ENCODE results near the gene EXT2.

- TF ChIP-seq POLR2A (IDR thresholded peaks at IDR 0.05): no peak
- TF ChIP-seq, protein P1, sequence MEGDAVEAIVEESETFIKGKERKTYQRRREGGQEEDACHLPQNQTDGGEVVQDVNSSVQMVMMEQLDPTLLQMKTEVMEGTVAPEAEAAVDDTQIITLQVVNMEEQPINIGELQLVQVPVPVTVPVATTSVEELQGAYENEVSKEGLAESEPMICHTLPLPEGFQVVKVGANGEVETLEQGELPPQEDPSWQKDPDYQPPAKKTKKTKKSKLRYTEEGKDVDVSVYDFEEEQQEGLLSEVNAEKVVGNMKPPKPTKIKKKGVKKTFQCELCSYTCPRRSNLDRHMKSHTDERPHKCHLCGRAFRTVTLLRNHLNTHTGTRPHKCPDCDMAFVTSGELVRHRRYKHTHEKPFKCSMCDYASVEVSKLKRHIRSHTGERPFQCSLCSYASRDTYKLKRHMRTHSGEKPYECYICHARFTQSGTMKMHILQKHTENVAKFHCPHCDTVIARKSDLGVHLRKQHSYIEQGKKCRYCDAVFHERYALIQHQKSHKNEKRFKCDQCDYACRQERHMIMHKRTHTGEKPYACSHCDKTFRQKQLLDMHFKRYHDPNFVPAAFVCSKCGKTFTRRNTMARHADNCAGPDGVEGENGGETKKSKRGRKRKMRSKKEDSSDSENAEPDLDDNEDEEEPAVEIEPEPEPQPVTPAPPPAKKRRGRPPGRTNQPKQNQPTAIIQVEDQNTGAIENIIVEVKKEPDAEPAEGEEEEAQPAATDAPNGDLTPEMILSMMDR (IDR thresholded peaks at IDR 0.05): peak; percentile 87 to 93 (median 92)
Measured at GRCh38 chr11:44286268-44286880, 190.9 kb downstream of the EXT2 start.

Data from testis (tissue), 2 donors.